ENCODE data around the gene OPCML.

Gene OPCML

GRCh38 chr11:133350045-133350444 is 182.3 kb downstream of the OPCML start:
- ChIA-PET CTCF (no interaction called here), POLR2A (no interaction called here)
- H3K4me3 ChIP-seq (ENCODE audit: low read depth, low read length) = no peak overlapping the region
- no peak for TF ChIP-seq CTCF (IDR thresholded peaks at IDR 0.05; ENCODE audit: insufficient read depth, low read length, missing control alignments)
- DNase-seq (ENCODE audit: low read depth, low spot score) = no peak

DNA sequence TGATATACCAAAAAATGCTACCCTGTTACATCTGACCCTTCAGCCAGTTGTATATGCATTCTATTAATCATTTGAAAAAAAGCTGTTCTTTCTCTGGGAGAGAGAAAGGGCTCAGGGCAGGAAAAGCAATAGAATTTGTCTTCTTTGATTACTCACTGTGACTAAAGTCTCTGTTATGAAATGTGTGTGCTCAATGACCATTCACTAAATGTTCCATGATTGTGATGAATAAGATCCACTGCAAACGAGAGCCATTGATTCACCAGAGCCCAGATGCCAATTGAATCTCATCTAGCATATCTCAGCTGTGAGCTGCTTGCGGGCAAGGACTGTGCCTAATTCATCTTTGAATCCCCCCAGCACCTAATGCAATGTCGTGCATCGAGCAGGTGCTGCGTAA is 184.3 kb downstream of the OPCML start:
- H3K4me3 ChIP-seq (ENCODE audit: low read depth, low read length) = no peak overlapping the region
- DNase-seq (ENCODE audit: low read depth, low spot score) = no peak
- ChIA-PET POLR2A (no interaction called here), CTCF (no interaction called here)
- TF ChIP-seq CTCF (IDR thresholded peaks at IDR 0.05; ENCODE audit: insufficient read depth, low read length, missing control alignments) = no peak

DNA sequence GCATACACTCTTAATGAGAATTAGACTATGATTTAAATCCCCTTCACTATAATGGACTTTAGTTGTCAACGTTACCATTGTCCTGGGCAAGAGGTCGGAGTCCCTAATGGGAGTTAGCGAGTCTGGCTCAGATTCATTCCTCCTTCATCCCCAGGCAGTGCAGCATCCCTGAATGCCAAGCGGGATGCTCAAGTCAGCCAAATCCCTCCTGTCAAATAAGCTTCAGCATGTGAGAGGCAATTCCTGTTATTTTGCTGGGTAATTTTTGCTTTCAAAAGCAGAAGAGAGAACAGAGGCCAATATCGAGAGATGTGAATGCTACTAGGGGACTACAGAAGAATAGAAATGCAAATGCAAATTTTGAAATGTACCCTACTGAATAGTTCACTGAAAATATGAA is 186.2 kb downstream of the OPCML start:
- ChIA-PET POLR2A (no interaction called here), CTCF (no interaction called here)
- DNase-seq (ENCODE audit: low read depth, low spot score) = no peak
- TF ChIP-seq CTCF (IDR thresholded peaks at IDR 0.05; ENCODE audit: insufficient read depth, low read length, missing control alignments) = no peak
- H3K4me3 ChIP-seq (ENCODE audit: low read depth, low read length) = no peak overlapping the region

DNA sequence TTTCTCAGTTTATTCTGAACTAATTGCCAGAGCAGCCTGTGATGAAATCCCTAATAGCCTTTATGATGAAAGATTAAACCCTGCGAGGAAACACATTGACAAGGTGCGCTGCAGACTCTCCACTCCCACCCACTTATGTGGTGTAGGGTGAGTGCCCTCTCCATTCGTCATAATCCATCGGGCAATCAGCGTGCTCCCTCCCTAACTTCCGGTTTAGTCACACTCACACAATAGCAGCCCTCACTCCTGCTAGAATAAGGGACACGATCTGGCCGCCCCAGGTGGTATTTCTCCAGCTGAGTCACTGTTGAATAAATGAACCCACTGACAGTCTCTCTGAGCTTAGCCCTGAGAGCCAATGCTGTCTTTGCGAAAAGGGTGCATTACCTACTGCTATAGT is 188.3 kb downstream of the OPCML start:
- no peak for TF ChIP-seq CTCF (IDR thresholded peaks at IDR 0.05; ENCODE audit: insufficient read depth, low read length, missing control alignments)
- H3K4me3 ChIP-seq (ENCODE audit: low read depth, low read length) = no peak overlapping the region
- POLR2A ChIA-PET = no interaction called here
- DNase-seq (ENCODE audit: low read depth, low spot score) = no peak
- CTCF ChIA-PET = no interaction called here

DNA sequence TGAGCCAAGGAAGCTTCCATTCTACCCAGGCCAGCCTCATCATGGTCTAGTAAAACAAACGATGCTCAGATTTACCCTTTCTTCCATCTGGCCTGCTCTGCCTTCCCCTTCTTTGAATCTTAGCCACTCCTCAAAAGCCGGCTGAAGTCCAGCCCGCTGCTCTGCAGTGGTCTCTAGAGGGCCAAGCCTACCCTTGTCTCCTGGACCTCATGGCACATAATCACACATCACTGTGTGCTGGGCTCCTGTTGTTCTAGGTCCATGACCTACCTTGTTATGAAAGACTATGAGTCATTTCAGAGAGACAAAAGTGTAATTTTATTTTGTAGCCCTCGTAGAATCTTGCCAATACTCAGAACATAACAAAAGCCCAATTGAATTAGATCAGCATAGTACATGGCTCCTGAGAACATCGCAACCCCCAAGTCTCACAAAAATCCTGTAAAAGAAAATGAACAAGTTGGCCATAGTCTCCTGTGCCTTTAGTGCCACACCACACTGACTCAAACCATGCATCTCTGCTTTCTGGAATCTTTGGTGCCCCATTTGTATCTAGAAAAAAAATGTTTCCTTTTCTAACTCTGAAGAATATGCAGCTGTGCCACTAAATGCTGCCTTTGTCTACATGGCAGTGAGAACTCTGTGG is 192.7 kb downstream of the OPCML start:
- no peak for DNase-seq (ENCODE audit: low read depth, low spot score)
- H3K4me3 ChIP-seq (ENCODE audit: low read depth, low read length) = no peak overlapping the region
- ChIA-PET POLR2A (no interaction called here), CTCF (no interaction called here)
- no peak for TF ChIP-seq CTCF (IDR thresholded peaks at IDR 0.05; ENCODE audit: insufficient read depth, low read length, missing control alignments)

GRCh38 chr11:133338588-133338987 is 193.7 kb downstream of the OPCML start:
- CTCF ChIA-PET = no interaction called here
- no peak for TF ChIP-seq CTCF (IDR thresholded peaks at IDR 0.05; ENCODE audit: insufficient read depth, low read length, missing control alignments)
- H3K4me3 ChIP-seq (ENCODE audit: low read depth, low read length) = no peak overlapping the region
- POLR2A ChIA-PET = no interaction called here
- no peak for DNase-seq (ENCODE audit: low read depth, low spot score)
